Right atrium auricular region (tissue), 2 donors: ENCODE results near the gene CCNK. TPM values are rescaled to one million over a fixed set of nuclear protein-coding genes. Genes with fewer than 3 reads are reported as not detected.

ENCODE experiments used
- DNase-seq: peaks from one replicate; pipeline ENCODE4 v3.0.0-alpha.2; 2019; ENCODE audit warnings: low spot score
- H3K27ac ChIP-seq, 2 donors: fragments of 200-600 bp; sonication (generic); 1 replicate in 1 of 2; 2 replicates in 1 of 2; pipeline ENCODE4 v1.5.1; 2016 to 2019
- H3K27me3 ChIP-seq, 2 donors: fragments of 200-600 bp; sonication (generic); one replicate each; pipeline versions ENCODE4 v1.5.1 to v1.6.0; 2017 to 2019
- H3K36me3 ChIP-seq: fragments of 200-600 bp; sonication (generic); one replicate; pipeline ENCODE4 v1.5.1; 2016
- H3K4me1 ChIP-seq, 2 donors: fragments of 200-600 bp; sonication (generic); one replicate each; pipeline versions ENCODE4 v1.5.1 to v1.6.0; 2017 to 2019
- H3K4me3 ChIP-seq, 2 donors: fragments of 200-600 bp; sonication (generic); 1 replicate in 1 of 2; 2 replicates in 1 of 2; pipeline ENCODE4 v1.5.1; 2017 to 2019; ENCODE audit warnings: mild to moderate bottlenecking in 1 of 2, moderate library complexity in 1 of 2
- H3K9me3 ChIP-seq, 2 donors: fragments of 200-600 bp; sonication (generic); one replicate each; pipeline ENCODE4 v1.5.1; 2019
- total RNA-seq, 2 donors: library from RNA; depleted of rRNA; stranded (reverse); fragments of >200 nt; gene quantifications; one replicate each; pipeline ENCODE4 v1.1.0, GENCODE V29; 2016
- TF ChIP-seq, protein P1 (sequence below), 2 donors: fragments of 200-600 bp; sonication (generic); IDR thresholded peaks; one replicate each; pipeline ENCODE4 v1.5.1; 2019; ENCODE audit warnings: antibody characterized with exemption in 2 of 2

Gene CCNK
- total RNA-seq, 2 donors from 2014 or later = 13.9 to 17.1 TPM

GRCh38 chr14:99460793-99461192 lies 20.4 kb upstream of the CCNK start:
- Histone ChIP-seq H3K36me3 (peaks cover 66% of the 10 kb centered on the region), H3K27me3 (no peaks in the 10 kb centered on the region)

GRCh38 chr14:99461411-99462085 lies 19.7 kb upstream of the CCNK start:
- TF ChIP-seq, protein P1, sequence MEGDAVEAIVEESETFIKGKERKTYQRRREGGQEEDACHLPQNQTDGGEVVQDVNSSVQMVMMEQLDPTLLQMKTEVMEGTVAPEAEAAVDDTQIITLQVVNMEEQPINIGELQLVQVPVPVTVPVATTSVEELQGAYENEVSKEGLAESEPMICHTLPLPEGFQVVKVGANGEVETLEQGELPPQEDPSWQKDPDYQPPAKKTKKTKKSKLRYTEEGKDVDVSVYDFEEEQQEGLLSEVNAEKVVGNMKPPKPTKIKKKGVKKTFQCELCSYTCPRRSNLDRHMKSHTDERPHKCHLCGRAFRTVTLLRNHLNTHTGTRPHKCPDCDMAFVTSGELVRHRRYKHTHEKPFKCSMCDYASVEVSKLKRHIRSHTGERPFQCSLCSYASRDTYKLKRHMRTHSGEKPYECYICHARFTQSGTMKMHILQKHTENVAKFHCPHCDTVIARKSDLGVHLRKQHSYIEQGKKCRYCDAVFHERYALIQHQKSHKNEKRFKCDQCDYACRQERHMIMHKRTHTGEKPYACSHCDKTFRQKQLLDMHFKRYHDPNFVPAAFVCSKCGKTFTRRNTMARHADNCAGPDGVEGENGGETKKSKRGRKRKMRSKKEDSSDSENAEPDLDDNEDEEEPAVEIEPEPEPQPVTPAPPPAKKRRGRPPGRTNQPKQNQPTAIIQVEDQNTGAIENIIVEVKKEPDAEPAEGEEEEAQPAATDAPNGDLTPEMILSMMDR (IDR thresholded peaks at IDR 0.05) = no peak
- Histone ChIP-seq H3K27me3 (no peaks in the 10 kb centered on the region), H3K4me1 (no peaks in the 10 kb centered on the region), H3K4me3 (no peak overlapping the region), H3K27ac (no peak overlapping the region), H3K36me3 (peaks cover 64% of the 10 kb centered on the region), H3K9me3 (no peaks in the 10 kb centered on the region)
- DNase-seq = no peak

More at GRCh38 chr14:99460793-99461192, 20.4 kb upstream of the CCNK start:
- Histone ChIP-seq H3K4me3 (no peak overlapping the region), H3K4me1 (no peaks in the 10 kb centered on the region), H3K27ac (no peak overlapping the region), H3K9me3 (no peaks in the 10 kb centered on the region)
- no peak for DNase-seq
- TF ChIP-seq, protein P1 (IDR thresholded peaks at IDR 0.05) = no peak

- TF ChIP-seq, protein P1 (IDR thresholded peaks at IDR 0.05) = no peak
- H3K36me3 ChIP-seq = peaks cover 57% of the 10 kb centered on the region
Measured at GRCh38 chr14:99462210-99462609, 19.0 kb upstream of the CCNK start.

GRCh38 chr14:99463974-99464373 lies 17.2 kb upstream of the CCNK start:
- Histone ChIP-seq H3K4me1 (peaks cover 0 to 23% of the 10 kb centered on the region in 2 donors), H3K4me3 (no peak overlapping the region), H3K36me3 (peaks cover 44% of the 10 kb centered on the region), H3K9me3 (no peaks in the 10 kb centered on the region), H3K27ac (peak overlapping the region; percentile 6 to 51), H3K27me3 (no peaks in the 10 kb centered on the region)
- DNase-seq = no peak
- TF ChIP-seq, protein P1 (IDR thresholded peaks at IDR 0.05) = no peak

More at GRCh38 chr14:99462210-99462609, 19.0 kb upstream of the CCNK start:
- no peak for DNase-seq
- Histone ChIP-seq H3K27ac (no peak overlapping the region), H3K4me1 (peaks cover 0 to 5% of the 10 kb centered on the region in 2 donors), H3K27me3 (no peaks in the 10 kb centered on the region), H3K9me3 (no peaks in the 10 kb centered on the region), H3K4me3 (no peak overlapping the region)

GRCh38 chr14:99465288-99465687 lies 15.9 kb upstream of the CCNK start:
- TF ChIP-seq, protein P1 (IDR thresholded peaks at IDR 0.05) = no peak
- H3K27me3 ChIP-seq = no peaks in the 10 kb centered on the region
- H3K4me1 ChIP-seq = peaks cover 0 to 26% of the 10 kb centered on the region in 2 donors
- DNase-seq = no peak
- H3K27ac ChIP-seq = no peak overlapping the region
- peaks cover 43% of the 10 kb centered on the region for H3K36me3 ChIP-seq
- H3K9me3 ChIP-seq = no peaks in the 10 kb centered on the region
- H3K4me3 ChIP-seq = no peak overlapping the region

DNA sequence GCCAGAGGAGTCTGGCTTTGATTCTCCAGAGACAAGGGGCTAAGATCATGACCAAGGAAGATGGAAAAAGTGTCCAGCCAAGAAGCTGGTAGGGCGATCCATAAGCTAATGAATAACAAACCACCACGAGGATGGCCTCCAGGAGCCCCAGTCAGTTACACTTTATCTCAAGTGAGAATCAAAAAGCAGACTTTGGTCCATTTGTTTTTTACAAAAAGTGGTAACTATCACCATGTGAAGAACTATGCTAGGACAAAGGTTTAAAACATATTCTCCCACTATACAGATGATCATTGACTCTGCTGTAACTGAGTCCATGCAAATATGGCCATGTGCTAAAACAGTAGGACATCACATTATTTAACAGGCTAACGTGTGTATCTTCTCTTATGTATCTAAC lies 14.5 kb upstream of the CCNK start:
- DNase-seq = no peak
- Histone ChIP-seq H3K27ac (no peak overlapping the region), H3K36me3 (peaks cover 31% of the 10 kb centered on the region), H3K4me3 (no peak overlapping the region), H3K9me3 (no peaks in the 10 kb centered on the region), H3K27me3 (no peaks in the 10 kb centered on the region), H3K4me1 (peaks cover 0 to 30% of the 10 kb centered on the region in 2 donors)
- TF ChIP-seq, protein P1 (IDR thresholded peaks at IDR 0.05) = no peak
